PC-3 (cell line): ENCODE measurements around the gene GNAZ. TPM values are rescaled to one million over a fixed set of nuclear protein-coding genes. Genes with fewer than 3 reads are reported as not detected.

ENCODE experiments used
- ATAC-seq: fragments of 200-7000 bp; cut with Tn5 transposase; 2 replicates; pipeline ENCODE4 v1.9.1; 2020; ENCODE audit warnings: mild to moderate bottlenecking, moderate library complexity
- BruUV-seq: library from RNA; stranded (reverse); fragments of 400-500 nt; replicated peaks from 2 replicates; lab custom pipeline; 2021; lab: Mats Ljungman, UMichigan
- CTCF ChIA-PET: fragments of 300-600 bp; sonication (Branson Sonifier 250); formaldehyde crosslinking; loops from one replicate; lab custom pipeline; 2022; ENCODE audit warnings: antibody characterized with exemption; lab: Charles Lee
- POLR2A ChIA-PET: fragments of 300-600 bp; sonication (Branson Sonifier 250); formaldehyde crosslinking; loops from one replicate; lab custom pipeline; 2022; ENCODE audit warnings: antibody characterized with exemption; ENCODE audit not compliant: unreplicated experiment; lab: Charles Lee
- DNase-seq: peaks from one replicate; pipeline ENCODE4 v3.0.0-alpha.2; 2015
- H2AFZ ChIP-seq: fragments of 300-600 bp; sonication (generic); 2 replicates; pipeline ENCODE4 v1.6.0; 2016; ENCODE audit warnings: antibody characterized with exemption, low read length
- H3F3A ChIP-seq: fragments of 300-600 bp; sonication (generic); one replicate; pipeline ENCODE4 v1.6.0; 2017; ENCODE audit warnings: antibody characterized with exemption, low read length, control low read depth, mild to moderate bottlenecking; ENCODE audit not compliant: unreplicated experiment
- H3K27ac ChIP-seq: fragments of 300-600 bp; sonication (generic); 2 replicates; pipeline ENCODE4 v1.5.1; 2016; ENCODE audit warnings: mild to moderate bottlenecking, low read length
- H3K27me3 ChIP-seq: fragments of 300-600 bp; sonication (generic); 2 replicates; pipeline ENCODE4 v1.6.1; 2016; ENCODE audit warnings: low read length, mixed read lengths
- H3K36me3 ChIP-seq: fragments of 300-600 bp; sonication (generic); 2 replicates; pipeline ENCODE4 v1.6.1; 2016; ENCODE audit warnings: low read depth, mixed run types, low read length, mixed read lengths
- H3K4me1 ChIP-seq: fragments of 300-600 bp; sonication (generic); 2 replicates; pipeline ENCODE4 v1.5.1; 2016; ENCODE audit warnings: low read length; ENCODE audit not compliant: insufficient read depth
- H3K4me2 ChIP-seq: fragments of 300-600 bp; sonication (generic); 2 replicates; pipeline ENCODE4 v1.6.0; 2016; ENCODE audit warnings: low read length
- H3K4me3 ChIP-seq: fragments of 300-600 bp; sonication (generic); 2 replicates; pipeline ENCODE4 v1.5.1; 2016; ENCODE audit warnings: mild to moderate bottlenecking, low read length, mixed read lengths
- H3K79me2 ChIP-seq: fragments of 300-600 bp; sonication (generic); 2 replicates; pipeline ENCODE4 v1.6.1; 2017; ENCODE audit warnings: low read length, mixed read lengths
- H3K9ac ChIP-seq: fragments of 300-600 bp; sonication (generic); 2 replicates; pipeline ENCODE4 v1.6.0; 2016; ENCODE audit warnings: mild to moderate bottlenecking, low read length
- H3K9me2 ChIP-seq: fragments of 300-600 bp; sonication (generic); replicated peaks from 2 replicates; pipeline ENCODE4 v1.6.1; 2016; ENCODE audit warnings: mixed run types, low read length, mixed read lengths
- H3K9me3 ChIP-seq: fragments of 300-600 bp; sonication (generic); 2 replicates; pipeline ENCODE4 v1.6.1; 2016; ENCODE audit warnings: low read length, mixed read lengths
- H4K20me1 ChIP-seq: fragments of 300-600 bp; sonication (generic); 2 replicates; pipeline ENCODE4 v1.6.1; 2016; ENCODE audit warnings: low read length, mixed read lengths
- EZH2 ChIP-seq: fragments of 300-600 bp; sonication (generic); IDR thresholded peaks from one replicate; pipeline ENCODE4 v1.6.1; 2017; ENCODE audit warnings: antibody characterized with exemption, mild to moderate bottlenecking, low read length; ENCODE audit not compliant: unreplicated experiment
- EZH2phosphoT487 ChIP-seq: fragments of 300-600 bp; sonication (generic); IDR thresholded peaks from 2 replicates; pipeline ENCODE4 v1.6.1; 2018; ENCODE audit warnings: mild to moderate bottlenecking, antibody characterized with exemption, low read length, borderline replicate concordance
- intact Hi-C: fragments of 100-400 bp; cut with micrococcal nuclease; formaldehyde crosslinking; loops from 2 replicates; pipeline ENCODE4 v1.9.0; 2023
- total RNA-seq: library from RNA; depleted of rRNA; stranded (reverse); fragments of >200 nt; gene quantifications from 2 replicates; pipeline ENCODE4 v1.2.3, GENCODE V29; 2014
- TF ChIP-seq, protein P1 (sequence below): fragments of 300-600 bp; sonication (generic); conservative IDR thresholded peaks from 2 replicates; pipeline ENCODE4 v1.5.1; 2017; ENCODE audit warnings: antibody characterized with exemption, low read depth, mild to moderate bottlenecking, low read length

Gene GNAZ
- total RNA-seq, 1 experiment from 2014 or later = 14.4 TPM

DNA sequence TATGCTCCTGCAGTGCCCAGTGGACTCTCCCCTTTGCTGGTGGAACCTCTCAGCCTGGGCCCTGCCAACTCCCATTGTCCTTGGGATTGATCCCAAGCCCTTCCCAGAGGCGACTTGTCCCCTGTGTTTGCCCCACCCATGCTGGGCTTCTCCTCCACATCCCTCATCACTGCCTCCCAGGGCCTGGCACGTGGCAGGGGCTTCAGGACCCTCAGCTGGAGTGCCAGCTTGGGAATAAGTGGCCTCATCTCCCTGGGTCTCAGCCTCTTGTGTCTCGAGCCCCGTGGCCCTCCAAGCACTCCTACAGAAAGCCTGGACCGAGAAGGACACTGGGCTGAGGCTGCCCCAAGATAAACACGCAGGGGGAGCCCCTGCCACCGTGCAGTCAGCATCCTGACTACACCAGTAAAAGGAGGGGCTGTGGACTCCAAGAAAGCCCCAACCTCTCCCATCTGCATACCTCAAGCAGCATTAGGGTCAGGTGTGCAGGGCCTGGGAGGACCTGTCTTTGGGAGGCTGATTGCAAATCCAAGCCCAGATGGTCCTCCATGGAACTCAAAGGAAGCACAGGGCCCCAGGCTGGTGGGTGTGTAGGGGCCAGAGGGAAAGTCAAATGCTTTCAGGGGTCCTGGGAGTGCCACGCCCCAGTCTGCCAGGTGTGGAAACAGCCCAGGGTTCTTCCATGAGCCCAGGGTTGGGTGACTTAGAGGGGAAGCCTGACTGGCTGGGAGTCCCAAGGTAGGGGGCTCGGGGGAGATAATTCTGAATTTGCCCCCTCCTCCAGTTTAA, 9.5 kb upstream of the GNAZ start:
- no peaks in the 10 kb centered on the region for H4K20me1 ChIP-seq
- no peak overlapping the region for H3K27ac ChIP-seq
- H3K36me3 ChIP-seq = no peaks in the 10 kb centered on the region
- H3K4me1 ChIP-seq = peaks cover 7% of the 10 kb centered on the region; the same call in 1 of the 2 replicates
- intact Hi-C loops = no loop called here
- DNase-seq = no peak
- no peaks in the 10 kb centered on the region for H3K9me3 ChIP-seq
- H3K4me3 ChIP-seq = no peak overlapping the region
- H2AFZ ChIP-seq = no peak overlapping the region
- BruUV-seq = no TSS peak
- H3K9me2 ChIP-seq = no peaks in the 10 kb centered on the region
- no peaks in the 10 kb centered on the region for H3K27me3 ChIP-seq
- H3F3A ChIP-seq = no peaks in the 10 kb centered on the region
- H3K79me2 ChIP-seq = no peaks in the 10 kb centered on the region
- no peak overlapping the region for H3K4me2 ChIP-seq
- CTCF ChIA-PET = no interaction called here
- H3K9ac ChIP-seq = no peak overlapping the region
- POLR2A ChIA-PET = no interaction called here
- no peak for ATAC-seq
- TF ChIP-seq EZH2 = no peak
- TF ChIP-seq, protein P1, sequence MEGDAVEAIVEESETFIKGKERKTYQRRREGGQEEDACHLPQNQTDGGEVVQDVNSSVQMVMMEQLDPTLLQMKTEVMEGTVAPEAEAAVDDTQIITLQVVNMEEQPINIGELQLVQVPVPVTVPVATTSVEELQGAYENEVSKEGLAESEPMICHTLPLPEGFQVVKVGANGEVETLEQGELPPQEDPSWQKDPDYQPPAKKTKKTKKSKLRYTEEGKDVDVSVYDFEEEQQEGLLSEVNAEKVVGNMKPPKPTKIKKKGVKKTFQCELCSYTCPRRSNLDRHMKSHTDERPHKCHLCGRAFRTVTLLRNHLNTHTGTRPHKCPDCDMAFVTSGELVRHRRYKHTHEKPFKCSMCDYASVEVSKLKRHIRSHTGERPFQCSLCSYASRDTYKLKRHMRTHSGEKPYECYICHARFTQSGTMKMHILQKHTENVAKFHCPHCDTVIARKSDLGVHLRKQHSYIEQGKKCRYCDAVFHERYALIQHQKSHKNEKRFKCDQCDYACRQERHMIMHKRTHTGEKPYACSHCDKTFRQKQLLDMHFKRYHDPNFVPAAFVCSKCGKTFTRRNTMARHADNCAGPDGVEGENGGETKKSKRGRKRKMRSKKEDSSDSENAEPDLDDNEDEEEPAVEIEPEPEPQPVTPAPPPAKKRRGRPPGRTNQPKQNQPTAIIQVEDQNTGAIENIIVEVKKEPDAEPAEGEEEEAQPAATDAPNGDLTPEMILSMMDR = no peak
- TF ChIP-seq EZH2phosphoT487 = no peak

DNA sequence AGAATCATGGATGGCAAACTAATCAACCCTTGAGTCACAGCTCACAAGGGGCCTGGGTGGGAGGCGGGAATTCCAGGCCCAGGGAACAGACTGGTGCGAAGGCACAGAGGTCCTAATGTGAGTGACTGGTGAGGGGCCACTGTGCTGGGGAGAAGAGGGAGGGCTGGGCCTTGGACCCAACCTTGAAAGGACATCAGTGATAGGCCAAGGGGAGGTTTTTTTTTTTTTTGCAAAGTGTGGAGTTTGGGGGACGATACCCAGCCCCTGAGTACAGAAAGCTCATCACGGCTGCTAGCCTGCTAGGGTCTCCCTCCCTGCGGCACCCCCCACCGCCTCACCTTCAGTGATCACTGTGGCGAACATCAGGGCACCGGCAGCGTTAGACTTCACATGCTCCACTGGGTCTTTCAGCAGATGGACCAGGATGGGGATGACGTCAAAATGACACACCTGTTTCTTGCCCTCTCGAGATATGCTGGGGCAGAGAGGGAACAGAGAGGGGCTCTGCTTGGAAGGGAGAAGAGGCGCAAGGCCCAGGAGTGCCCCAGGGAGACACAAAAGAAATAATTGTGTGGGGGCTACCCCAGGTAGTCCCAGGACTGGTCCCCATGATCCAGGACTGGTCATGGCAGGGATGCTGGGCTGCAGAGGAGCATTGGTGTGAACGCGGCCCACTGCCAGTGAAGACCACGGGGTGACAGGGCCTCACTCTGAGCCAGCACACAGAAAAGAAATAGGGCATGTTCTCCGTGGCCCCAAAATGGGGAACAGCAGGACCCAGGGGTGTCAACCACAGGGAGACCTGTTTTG, 8.6 kb upstream of the GNAZ start:
- Histone ChIP-seq H3K4me1 (peaks cover 7% of the 10 kb centered on the region; the same call in 1 of the 2 replicates), H4K20me1 (no peaks in the 10 kb centered on the region), H3K4me3 (no peak overlapping the region), H3F3A (no peaks in the 10 kb centered on the region), H2AFZ (no peak overlapping the region), H3K9ac (no peak overlapping the region), H3K36me3 (no peaks in the 10 kb centered on the region), H3K9me2 (no peaks in the 10 kb centered on the region), H3K79me2 (no peaks in the 10 kb centered on the region), H3K27me3 (no peaks in the 10 kb centered on the region), H3K9me3 (no peaks in the 10 kb centered on the region), H3K27ac (no peak overlapping the region), H3K4me2 (no peak overlapping the region)
- no peak for ATAC-seq
- intact Hi-C loops = no loop called here
- DNase-seq = no peak
- BruUV-seq = no TSS peak
- no peak for TF ChIP-seq EZH2phosphoT487
- TF ChIP-seq, protein P1 = no peak
- ChIA-PET CTCF (interaction anchor here (0.6 kb wide), 1 partner anchor 83 kb away, joined by 3 read pairs; no protein-coding TSS in a partner anchor), POLR2A (no interaction called here)
